ENCODE results near the gene PRM2. TPM values are rescaled to one million over a fixed set of nuclear protein-coding genes. Genes with fewer than 3 reads are reported as not detected.

PRM2 gene
- total and polyA plus RNA-seq, 2 of the 8 experiments (the other 6 are each of a cell fraction or from before 2014, with no cell fraction given): not detected

- TF ChIP-seq TBP (IDR thresholded peaks at IDR 0.05; ENCODE audit: low read depth, low read length) (no peak), CHD2 (IDR thresholded peaks at IDR 0.05; ENCODE audit: low read length) (no peak), RXRA (IDR thresholded peaks at IDR 0.05; ENCODE audit: insufficient read depth, low read depth, low read length) (no peak), TCF12 (IDR thresholded peaks at IDR 0.05; ENCODE audit: low read depth, low read length) (no peak), SIRT6 (IDR thresholded peaks at IDR 0.05; ENCODE audit: low read length) (no peak), CEBPB (IDR thresholded peaks at IDR 0.05; ENCODE audit: low read depth, low read length) (no peak), POLR2A (IDR thresholded peaks at IDR 0.05; ENCODE audit: control extremely low read depth in 1 of 2, low read depth in 2 of 2, low read length in 2 of 2) (no peak), CBX8 (IDR thresholded peaks at IDR 0.05; ENCODE audit: borderline replicate concordance, low read depth, low read length) (no peak), BACH1 (IDR thresholded peaks at IDR 0.05; ENCODE audit: low read length) (no peak)
These were observed 31.6 kb upstream of the PRM2 start (continued) for GRCh38 chr16:11307639-11308492.

Data from H1 (cell line).